Sigmoid colon (tissue), 7 donors: ENCODE data around the gene RAPGEF3. TPM values are rescaled to one million over a fixed set of nuclear protein-coding genes. Genes with fewer than 3 reads are reported as not detected.

Experiments
- DNase-seq: peaks from one replicate; pipeline ENCODE4 v3.0.0-alpha.2; 2019
- H3K27ac ChIP-seq, 4 donors: fragments of 200-600 bp; sonication (generic); one replicate each; pipeline ENCODE4 v1.5.1; 2016 to 2019; ENCODE audit warnings: mild to moderate bottlenecking in 1 of 4
- H3K27me3 ChIP-seq, 3 donors: fragments of 200-600 bp; sonication (generic); one replicate each; pipeline ENCODE4 v1.5.1; 2019; ENCODE audit warnings: mild to moderate bottlenecking in 1 of 3
- H3K36me3 ChIP-seq, 4 donors: fragments of 200-600 bp; sonication (generic); one replicate each; pipeline ENCODE4 v1.5.1; 2016 to 2019
- H3K4me1 ChIP-seq, 4 donors: fragments of 200-600 bp; sonication (generic); one replicate each; pipeline ENCODE4 v1.5.1; 2017 to 2019
- H3K4me3 ChIP-seq, 4 donors: fragments of 200-600 bp; sonication (generic); one replicate each; pipeline ENCODE4 v1.5.1; 2017 to 2019; ENCODE audit warnings: mild to moderate bottlenecking in 2 of 4, moderate library complexity in 1 of 4
- H3K9me3 ChIP-seq, 4 donors: fragments of 200-600 bp in 3 of 4; sonication (generic) in 3 of 4; one replicate each; pipeline versions ENCODE4 v1.5.1 to v1.6.1; 2013 to 2019
- CTCF ChIP-seq, 4 experiments: fragments of 450-650 bp in 3 of 4; fragments of 200-600 bp in 1 of 4; IDR thresholded peaks; one replicate each; pipeline ENCODE4 v1.5.1; 2016 to 2019; ENCODE audit warnings: antibody characterized with exemption in 4 of 4, mild to moderate bottlenecking in 3 of 4, moderate library complexity in 2 of 4
- EP300 ChIP-seq, 4 donors: sonication (generic); formaldehyde crosslinking; IDR thresholded peaks; one replicate each; pipeline ENCODE4 v1.6.1; 2017; ENCODE audit warnings: antibody characterized with exemption in 4 of 4
- POLR2A ChIP-seq, 2 donors: fragments of 450-650 bp; IDR thresholded peaks; one replicate each; pipeline ENCODE4 v1.6.1; 2016; ENCODE audit warnings: antibody characterized with exemption in 2 of 2, mild to moderate bottlenecking in 2 of 2, moderate library complexity in 2 of 2
- POLR2AphosphoS5 ChIP-seq, 4 donors: sonication (generic); formaldehyde crosslinking; IDR thresholded peaks; one replicate each; pipeline ENCODE4 v1.6.1; 2017; ENCODE audit warnings: antibody characterized with exemption in 4 of 4
- WGBS, 2 donors: extraction: QIAGEN DNeasy Blood & Tissue Kit; methylation state at CpG; one replicate each; pipeline ENCODE4 v1.1.7; 2013; 5-methylcytosine and 5-hydroxymethylcytosine counted together
- intact Hi-C: fragments of 100-400 bp; cut with DNase I; formaldehyde crosslinking; loops from one replicate; pipeline ENCODE4 v1.15.1; 2023
- polyA plus RNA-seq, 3 donors: library from polyadenylated mRNA; stranded (reverse); fragments of 200-250 nt; gene quantifications; one replicate each; pipeline ENCODE4 v1.2.3, GENCODE V29; 2013
- total RNA-seq, 4 donors: library from RNA; depleted of rRNA; stranded (reverse); fragments of >200 nt; gene quantifications; one replicate each; pipeline ENCODE4 v1.1.0, GENCODE V29; 2016
- donor health status: healthy with polysubstance abuse.
- donor health status: Bipolar disorder and iron deficiency.
- donor health status: healthy.

RAPGEF3 gene
- total and polyA plus RNA-seq, 7 donors: 3.9 to 36.8 (median 14.6) TPM

GRCh38 chr12:47773062-47773857, 14.6 kb upstream of the RAPGEF3 start, which contains the start of gene SLC48A1:
Gene SLC48A1 (plus strand): TSS chr12:47773238. CDS start chr12:47773305, 67 bp downstream.
- TF ChIP-seq POLR2A (IDR thresholded peaks at IDR 0.05) (no peak), POLR2AphosphoS5 (IDR thresholded peaks at IDR 0.05) (peak in 2 of 4 donors; percentile 52 to 63), CTCF (IDR thresholded peaks at IDR 0.05) (peak in 1 of 4 experiments; percentile 13)
- Histone ChIP-seq H3K4me3 (peak within 1 kb of the TSS; percentile 72 to 99 (median 98)), H3K4me1 (peaks cover 0 to 68% (median 56%) of the 10 kb centered on the region in 4 donors), H3K27ac (peak within 1 kb of the TSS; percentile 89 to 91 (median 90)), H3K9me3 (no peaks in the 10 kb centered on the region), H3K36me3 (no peaks in the 10 kb centered on the region), H3K27me3 (no peaks in the 10 kb centered on the region)
- intact Hi-C loops: no loop called here
- 1% methylated on average over 106 of the region's 106 CpGs for WGBS, 2 donors
- peak; percentile 87 for DNase-seq

- intact Hi-C loops: no loop called here
- 9 to 16% methylated on average over 17 of the region's 17 CpGs for WGBS, 2 donors
- no peak for DNase-seq
These were observed 14.0 kb upstream of the RAPGEF3 start for GRCh38 chr12:47772738-47773061.

GRCh38 chr12:47772094-47772660, 13.5 kb upstream of the RAPGEF3 start:
- Histone ChIP-seq H3K27ac (peak overlapping the region in 3 of 4 donors; percentile 89 to 90 (median 89)), H3K9me3 (no peaks in the 10 kb centered on the region), H3K36me3 (no peaks in the 10 kb centered on the region), H3K4me1 (peaks cover 0 to 57% (median 46%) of the 10 kb centered on the region in 4 donors), H3K4me3 (peak overlapping the region in 1 of 4 donors; percentile 99), H3K27me3 (no peaks in the 10 kb centered on the region)
- DNase-seq: no peak
- intact Hi-C loops: no loop called here
- whole genome bisulfite sequencing, 2 donors: 73 to 87% methylated on average over 13 of the region's 13 CpGs
- TF ChIP-seq POLR2AphosphoS5 (IDR thresholded peaks at IDR 0.05) (no peak), EP300 (IDR thresholded peaks at IDR 0.05) (no peak), POLR2A (IDR thresholded peaks at IDR 0.05) (no peak), CTCF (IDR thresholded peaks at IDR 0.05) (no peak)

More at GRCh38 chr12:47772738-47773061, 14.0 kb upstream of the RAPGEF3 start:
- Histone ChIP-seq H3K4me3 (peak overlapping the region; percentile 72 to 99 (median 98)), H3K27ac (peak overlapping the region; percentile 89 to 91 (median 90)), H3K36me3 (no peaks in the 10 kb centered on the region), H3K4me1 (peaks cover 0 to 62% (median 51%) of the 10 kb centered on the region in 4 donors), H3K9me3 (no peaks in the 10 kb centered on the region), H3K27me3 (no peaks in the 10 kb centered on the region)
- TF ChIP-seq POLR2AphosphoS5 (IDR thresholded peaks at IDR 0.05): no peak
- no peak for TF ChIP-seq EP300 (IDR thresholded peaks at IDR 0.05)
- no peak for TF ChIP-seq POLR2A (IDR thresholded peaks at IDR 0.05)
- no peak for TF ChIP-seq CTCF (IDR thresholded peaks at IDR 0.05)

- Histone ChIP-seq H3K27ac (no peak overlapping the region), H3K36me3 (no peaks in the 10 kb centered on the region), H3K4me3 (no peak overlapping the region), H3K9me3 (no peaks in the 10 kb centered on the region), H3K27me3 (no peaks in the 10 kb centered on the region), H3K4me1 (peaks cover 0 to 56% (median 37%) of the 10 kb centered on the region in 4 donors)
- 94% methylated on average over 6 of the region's 6 CpGs for WGBS, 2 donors
- intact Hi-C loops: no loop called here
- no peak for DNase-seq
- TF ChIP-seq POLR2A (IDR thresholded peaks at IDR 0.05) (no peak), CTCF (IDR thresholded peaks at IDR 0.05) (no peak), EP300 (IDR thresholded peaks at IDR 0.05) (no peak), POLR2AphosphoS5 (IDR thresholded peaks at IDR 0.05) (no peak)
These were observed 12.6 kb upstream of the RAPGEF3 start for GRCh38 chr12:47771304-47771703.
